Natural killer cell (primary cell): ENCODE results near the gene CST5. TPM values are rescaled to one million over a fixed set of nuclear protein-coding genes. Genes with fewer than 3 reads are reported as not detected.
"Not testable (repeated sequence)": the region's sequence is repeated elsewhere in the genome, so short reads cannot be mapped to it uniquely, and the experiment has no call there.

Experiments
- ATAC-seq, 3 donors: fragments of 150-1000 bp in 2 of 3; fragments of 200-7000 bp in 1 of 3; cut with Tn5 transposase; 1 replicate in 1 of 3; 2 replicates in 2 of 3; pipeline ENCODE4 v1.10.0; 2021; ENCODE audit warnings: mild to moderate bottlenecking in 2 of 3, moderate library complexity in 2 of 3
- DNase-seq, 2 donors: peaks; one replicate each; pipeline versions ENCODE4 v3.0.0 to v3.0.0-alpha.2; 2013 to 2021; ENCODE audit warnings: mixed read lengths in 1 of 2
- H3K27ac ChIP-seq: one replicate; pipeline ENCODE4 v1.5.1; 2013; ENCODE audit warnings: mild to moderate bottlenecking, low read length
- H3K27me3 ChIP-seq: one replicate; pipeline ENCODE4 v1.6.1; 2013; ENCODE audit warnings: low read length; ENCODE audit not compliant: control insufficient read depth, insufficient read depth
- H3K36me3 ChIP-seq: one replicate; pipeline ENCODE4 v1.6.1; 2013; ENCODE audit warnings: low read length; ENCODE audit not compliant: control insufficient read depth, insufficient read depth
- H3K4me1 ChIP-seq: one replicate; pipeline ENCODE4 v1.6.1; 2013; ENCODE audit warnings: low read length; ENCODE audit not compliant: control insufficient read depth, insufficient read depth
- H3K4me3 ChIP-seq: one replicate; pipeline ENCODE4 v1.5.1; 2013; ENCODE audit warnings: low read length
- H3K9me3 ChIP-seq: one replicate; pipeline ENCODE4 v1.6.1; 2013; ENCODE audit warnings: low read length; ENCODE audit not compliant: control insufficient read depth, insufficient read depth
- H3K27ac Mint-ChIP-seq, 2 donors: one replicate each; pipeline ENCODE4 v1.8.0; 2022; ENCODE audit warnings: mild to moderate bottlenecking in 2 of 2, mixed read lengths in 2 of 2, moderate library complexity in 1 of 2
- H3K27me3 Mint-ChIP-seq, 2 donors: one replicate each; pipeline ENCODE4 v1.8.0; 2022; ENCODE audit warnings: low read depth in 2 of 2, mixed read lengths in 2 of 2
- H3K36me3 Mint-ChIP-seq: one replicate; pipeline ENCODE4 v1.8.0; 2022; ENCODE audit warnings: mixed read lengths
- H3K4me1 Mint-ChIP-seq, 2 donors: one replicate each; pipeline ENCODE4 v1.8.0; 2022; ENCODE audit warnings: mixed read lengths in 2 of 2
- H3K4me3 Mint-ChIP-seq: one replicate; pipeline ENCODE4 v1.8.0; 2022; ENCODE audit warnings: mild to moderate bottlenecking, moderate library complexity, mixed read lengths
- H3K9me3 Mint-ChIP-seq, 2 donors: one replicate each; pipeline ENCODE4 v1.8.0; 2022; ENCODE audit warnings: mixed read lengths in 2 of 2
- CTCF ChIP-seq: fragments of 200-600 bp; IDR thresholded peaks from one replicate; pipeline ENCODE4 v1.8.0; 2022; ENCODE audit warnings: antibody characterized with exemption
- WGBS: methylation state at CpG from one replicate; pipeline ENCODE4 v1.1.7; 2013; ENCODE audit warnings: missing lambda C conversion rate; ENCODE audit not compliant: insufficient coverage; 5-methylcytosine and 5-hydroxymethylcytosine counted together
- intact Hi-C: fragments of 100-400 bp; cut with micrococcal nuclease; formaldehyde crosslinking; loops from one replicate; pipeline ENCODE4 v1.14.2; 2022
- total RNA-seq, 4 donors: library from RNA; stranded (reverse); fragments of 120-200 nt in 1 of 4; gene quantifications; one replicate each; pipeline versions ENCODE4 v1.2.3 to v1.2.4, GENCODE V29; 2013 to 2022

CST5 gene
- total RNA-seq, 3 donors from 2014 or later (not counting 1 experiment from before 2014, with no cell fraction given), result not detected

DNA sequence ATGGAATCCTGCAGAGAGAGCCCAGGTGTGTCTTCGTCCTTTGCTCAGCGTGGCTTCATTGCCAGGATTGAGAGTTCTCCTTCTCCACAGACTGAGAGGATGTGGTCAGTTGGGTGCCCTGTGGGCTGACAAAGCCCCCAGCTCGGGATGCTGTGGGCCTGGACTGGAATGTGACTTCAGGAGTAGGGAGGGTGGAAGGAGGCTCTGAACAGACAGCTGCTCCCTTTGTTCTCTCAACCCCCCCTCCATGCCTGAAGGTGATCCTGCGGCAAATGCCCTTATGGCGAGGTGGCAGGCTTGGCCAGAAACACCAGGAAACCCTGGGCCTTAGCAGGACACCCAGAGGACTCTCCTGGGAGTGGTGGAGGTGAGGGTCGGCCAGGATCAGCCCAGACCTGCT, 1.8 kb upstream of the CST5 start:
- Mint-ChIP-seq H3K4me1 (no peaks in the 10 kb centered on the region), H3K36me3 (no peaks in the 10 kb centered on the region), H3K4me3 (no peak overlapping the region), H3K27ac (no peak overlapping the region), H3K9me3 (no peaks in the 10 kb centered on the region), H3K27me3 (peaks cover 0 to 4% of the 10 kb centered on the region in 2 donors)
- ATAC-seq (no peak), DNase-seq (no peak)
- no peaks in the 10 kb centered on the region for H3K9me3 ChIP-seq
- H3K36me3 ChIP-seq, result no peaks in the 10 kb centered on the region
- TF ChIP-seq CTCF, result no peak
- H3K27ac ChIP-seq, result no peak overlapping the region
- 66% methylated on average over 6 of the region's 6 CpGs for WGBS
- no peaks in the 10 kb centered on the region for H3K27me3 ChIP-seq
- no peak overlapping the region for H3K4me3 ChIP-seq
- no peaks in the 10 kb centered on the region for H3K4me1 ChIP-seq
- intact Hi-C loops, result loop anchor here (10.0 kb wide), 1 partner anchor 113 kb away; no protein-coding TSS in a partner anchor

DNA sequence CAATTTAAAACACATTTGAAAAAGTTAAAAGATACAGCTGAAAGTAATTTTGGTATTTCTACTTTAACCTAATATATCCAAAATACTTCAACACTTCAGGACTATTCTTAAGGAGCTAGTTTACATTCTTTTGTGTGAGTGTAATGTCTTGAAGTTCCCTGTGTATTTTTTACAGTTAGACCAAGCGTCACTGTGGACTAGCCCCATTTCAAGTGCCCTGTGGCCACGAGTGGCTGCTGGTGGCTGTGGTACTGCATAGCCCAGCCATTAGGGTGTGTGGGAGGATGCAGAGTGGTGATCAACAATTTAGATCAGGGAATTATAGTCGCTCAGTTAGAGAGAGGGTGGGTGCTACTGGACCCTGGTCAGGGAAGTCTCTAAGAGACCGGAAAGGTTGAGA, 869 bp upstream of the CST5 start:
- no peak for TF ChIP-seq CTCF
- H3K27ac ChIP-seq, result no peak overlapping the region
- no peak overlapping the region for H3K4me3 ChIP-seq
- ATAC-seq (no peak), DNase-seq (no peak)
- H3K4me1 ChIP-seq, result no peaks in the 10 kb centered on the region
- Mint-ChIP-seq H3K9me3 (no peaks in the 10 kb centered on the region), H3K27ac (no peak overlapping the region), H3K36me3 (no peaks in the 10 kb centered on the region), H3K4me3 (no peak overlapping the region), H3K4me1 (no peaks in the 10 kb centered on the region), H3K27me3 (peaks cover 0 to 4% of the 10 kb centered on the region in 2 donors)
- WGBS, result 79% methylated on average over 4 of the region's 4 CpGs
- H3K36me3 ChIP-seq, result no peaks in the 10 kb centered on the region
- H3K9me3 ChIP-seq, result no peaks in the 10 kb centered on the region
- no peaks in the 10 kb centered on the region for H3K27me3 ChIP-seq
- intact Hi-C loops, result loop anchor here (10.0 kb wide), 1 partner anchor 114 kb away; no protein-coding TSS in a partner anchor

- ATAC-seq (no peak), DNase-seq (no peak)
- no peaks in the 10 kb centered on the region for H3K9me3 Mint-ChIP-seq
- no peaks in the 10 kb centered on the region for H3K4me1 ChIP-seq
- H3K36me3 ChIP-seq, result no peaks in the 10 kb centered on the region
- intact Hi-C loops, result loop anchor here (10.0 kb wide), 1 partner anchor 115 kb away; no protein-coding TSS in a partner anchor
- no peak overlapping the region for H3K27ac Mint-ChIP-seq
- H3K36me3 Mint-ChIP-seq, result no peaks in the 10 kb centered on the region
- no peaks in the 10 kb centered on the region for H3K4me1 Mint-ChIP-seq
- H3K27ac ChIP-seq, result no peak overlapping the region
- 58% methylated on average over 8 of the region's 8 CpGs for WGBS
- no peaks in the 10 kb centered on the region for H3K27me3 ChIP-seq
- no peak overlapping the region for H3K4me3 Mint-ChIP-seq
- no peak for TF ChIP-seq CTCF
- H3K9me3 ChIP-seq, result no peaks in the 10 kb centered on the region
- no peak overlapping the region for H3K4me3 ChIP-seq
- H3K27me3 Mint-ChIP-seq, result peaks cover 1 to 4% of the 10 kb centered on the region in 2 donors
These were observed 345 bp upstream of the CST5 start for GRCh38 chr20:23879811-23880374.

GRCh38 chr20:23878787-23879186, 761 bp downstream of the CST5 start:
- no peak for TF ChIP-seq CTCF
- DNase-seq, result no peak
- Mint-ChIP-seq H3K36me3 (no peaks in the 10 kb centered on the region), H3K4me3 (no peak overlapping the region), H3K4me1 (no peaks in the 10 kb centered on the region), H3K9me3 (no peaks in the 10 kb centered on the region), H3K27me3 (peaks cover 4 to 12% of the 10 kb centered on the region in 2 donors), H3K27ac (no peak overlapping the region)
- intact Hi-C loops, result no loop called here
- Histone ChIP-seq H3K4me3 (no peak overlapping the region), H3K9me3 (no peaks in the 10 kb centered on the region), H3K4me1 (no peaks in the 10 kb centered on the region), H3K27me3 (no peaks in the 10 kb centered on the region), H3K36me3 (no peaks in the 10 kb centered on the region), H3K27ac (no peak overlapping the region)
- no peak for ATAC-seq
- WGBS, result 77% methylated on average over 7 of the region's 7 CpGs

DNA sequence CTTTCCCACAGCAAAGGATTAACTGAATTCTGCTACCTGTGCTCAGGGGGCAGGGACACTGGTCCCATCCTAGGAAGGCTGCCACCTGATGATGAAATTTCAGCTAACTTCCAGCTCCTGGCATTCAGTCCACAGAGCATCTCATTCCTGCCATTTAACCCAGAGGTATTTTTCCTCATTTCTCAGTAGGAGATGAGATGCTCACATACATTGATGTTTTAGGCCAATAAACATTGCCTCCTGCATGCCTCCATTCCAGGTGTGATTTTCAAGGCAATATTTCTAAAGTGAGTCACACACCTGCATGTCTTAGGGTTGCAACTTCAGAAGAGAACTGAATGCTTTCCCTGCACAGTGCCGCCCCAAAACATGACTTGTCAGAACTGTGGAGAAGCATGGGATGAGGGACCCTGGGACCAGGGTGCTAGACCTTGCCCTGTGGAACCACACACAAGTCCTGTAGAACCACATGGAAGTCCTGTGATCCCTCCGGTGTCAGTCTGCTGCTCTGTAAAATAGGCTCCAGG, 1.5 kb downstream of the CST5 start:
- DNase-seq, H3K36me3 ChIP-seq, H3K4me1 Mint-ChIP-seq, ATAC-seq, H3K27ac ChIP-seq, H3K27ac Mint-ChIP-seq, H3K4me3 Mint-ChIP-seq, H3K9me3 ChIP-seq, H3K27me3 ChIP-seq, H3K9me3 Mint-ChIP-seq, H3K4me1 ChIP-seq, H3K4me3 ChIP-seq, intact Hi-C loops, H3K36me3 Mint-ChIP-seq: not testable (repeated sequence)
- peaks cover 4 to 17% of the 10 kb centered on the region in 2 donors for H3K27me3 Mint-ChIP-seq
- WGBS, result 96% methylated on average over 1 of the region's 2 CpGs
